Panc1 (cell line): ENCODE results near the gene MED16. TPM values are rescaled to one million over a fixed set of nuclear protein-coding genes. Genes with fewer than 3 reads are reported as not detected.

Experiments used
- ATAC-seq: fragments of 200-7000 bp; cut with Tn5 transposase; 2 replicates; pipeline ENCODE4 v1.9.1; 2020; ENCODE audit warnings: mild to moderate bottlenecking, moderate library complexity
- BruUV-seq: library from RNA; stranded (reverse); fragments of 400-500 nt; replicated peaks from 2 replicates; lab custom pipeline; 2021; lab: Mats Ljungman, UMichigan
- CTCF ChIA-PET: fragments of 300-600 bp; sonication (Branson Sonifier 250); formaldehyde crosslinking; loops from one replicate; lab custom pipeline; 2022; ENCODE audit warnings: antibody characterized with exemption; lab: Charles Lee
- POLR2A ChIA-PET: fragments of 300-600 bp; sonication (Branson Sonifier 250); formaldehyde crosslinking; loops from one replicate; lab custom pipeline; 2022; ENCODE audit warnings: antibody characterized with exemption; lab: Charles Lee
- DNase-seq: peaks from one replicate; pipeline ENCODE4 v3.0.0-alpha.2; 2010; ENCODE audit warnings: low read depth, low spot score
- H3K27ac ChIP-seq: 2 replicates; pipeline ENCODE4 v1.5.1; 2011; ENCODE audit warnings: mild to moderate bottlenecking, low read length, inconsistent platforms
- H3K27me3 ChIP-seq: fragments of 200-500 bp; sonication (Bioruptor generic); 2 replicates; pipeline ENCODE4 v1.6.0; 2014; ENCODE audit warnings: low read length, inconsistent platforms; ENCODE audit not compliant: control insufficient read depth, insufficient read depth
- H3K36me3 ChIP-seq: fragments of 200-500 bp; sonication (Bioruptor generic); 2 replicates; pipeline ENCODE4 v1.5.1; 2014; ENCODE audit warnings: inconsistent platforms, mild to moderate bottlenecking, low read length, moderate library complexity; ENCODE audit not compliant: control insufficient read depth, insufficient read depth
- H3K4me1 ChIP-seq: 2 replicates; pipeline ENCODE4 v1.5.1; 2011; ENCODE audit warnings: inconsistent platforms, mild to moderate bottlenecking, low read length, moderate library complexity; ENCODE audit not compliant: control insufficient read depth, insufficient read depth
- H3K4me3 ChIP-seq, 2 experiments: 2 replicates each; pipeline ENCODE4 v1.5.1; 2011 to 2012; ENCODE audit warnings: low read depth in 2 of 2, low read length in 2 of 2, mild to moderate bottlenecking in 2 of 2, inconsistent platforms in 1 of 2, moderate library complexity in 1 of 2
- H3K9me3 ChIP-seq: fragments of 200-500 bp; sonication (Bioruptor generic); 2 replicates; pipeline ENCODE4 v1.5.1; 2014; ENCODE audit warnings: low read depth, mild to moderate bottlenecking, inconsistent platforms, low read length, moderate library complexity; ENCODE audit not compliant: control insufficient read depth, insufficient read depth
- CTCF ChIP-seq: fragments of 450-650 bp; IDR thresholded peaks from 2 replicates; pipeline ENCODE4 v1.5.1; 2017; ENCODE audit warnings: mild to moderate bottlenecking
- POLR2AphosphoS5 ChIP-seq: IDR thresholded peaks from 2 replicates; pipeline ENCODE4 v1.6.1; 2012; ENCODE audit warnings: mild to moderate bottlenecking, low read depth, low read length, moderate library complexity
- SIN3A ChIP-seq: IDR thresholded peaks from 2 replicates; pipeline ENCODE4 v1.6.1; 2012; ENCODE audit warnings: low read depth, mild to moderate bottlenecking, low read length, moderate library complexity, borderline replicate concordance; ENCODE audit not compliant: insufficient read depth
- TCF7L2 ChIP-seq: IDR thresholded peaks from 2 replicates; pipeline ENCODE4 v1.6.1; 2011; ENCODE audit warnings: mild to moderate bottlenecking, low read depth, low read length, inconsistent platforms
- in situ Hi-C: cut with HindIII; loops from 2 replicates; pipeline ENCODE4 v1.10.0; 2016; ENCODE audit warnings: low sequenced_read_pairs, low pct_unique_long_range_greater_than_20kb
- intact Hi-C: fragments of 100-400 bp; cut with micrococcal nuclease; formaldehyde crosslinking; loops from one replicate; pipeline ENCODE4 v1.10.0; 2022; ENCODE audit not compliant: unreplicated experiment
- total RNA-seq: library from RNA; stranded (reverse); gene quantifications from one replicate; pipeline ENCODE4 v1.2.1, GENCODE V29; 2021; ENCODE audit not compliant: unreplicated experiment
- TF ChIP-seq, protein P1 (sequence below), 2 experiments: IDR thresholded peaks; 2 replicates each; pipeline ENCODE4 v1.6.1; 2011 to 2012; ENCODE audit warnings: low read depth in 2 of 2, control low read depth in 1 of 2, low read length in 1 of 2, mild to moderate bottlenecking in 1 of 2, moderate library complexity in 1 of 2; ENCODE audit not compliant: insufficient read depth in 1 of 2

The MED16 gene
- total RNA-seq, 1 experiment from 2014 or later = 39.5 TPM

- peaks cover 8% of the 10 kb centered on the region; the same call in 1 of the 2 replicates for H3K36me3 ChIP-seq
- no peaks in the 10 kb centered on the region for H3K9me3 ChIP-seq
- intact Hi-C loops = no loop called here
- CTCF ChIA-PET = interaction anchor here (0.6 kb wide), 1 partner anchor 161 kb away, joined by 4 read pairs; no protein-coding TSS in a partner anchor
- peak overlapping the region; percentile 71 to 76 for H3K4me3 ChIP-seq
- no peak for ATAC-seq
- peaks cover 4% of the 10 kb centered on the region for H3K4me1 ChIP-seq
- in situ Hi-C loops = no loop called here
- no peaks in the 10 kb centered on the region for H3K27me3 ChIP-seq
- no peak for DNase-seq
- TF ChIP-seq SIN3A = no peak
- TF ChIP-seq CTCF = no peak
- TF ChIP-seq TCF7L2 = no peak
- TF ChIP-seq POLR2AphosphoS5 = no peak
- TF ChIP-seq, protein P1, sequence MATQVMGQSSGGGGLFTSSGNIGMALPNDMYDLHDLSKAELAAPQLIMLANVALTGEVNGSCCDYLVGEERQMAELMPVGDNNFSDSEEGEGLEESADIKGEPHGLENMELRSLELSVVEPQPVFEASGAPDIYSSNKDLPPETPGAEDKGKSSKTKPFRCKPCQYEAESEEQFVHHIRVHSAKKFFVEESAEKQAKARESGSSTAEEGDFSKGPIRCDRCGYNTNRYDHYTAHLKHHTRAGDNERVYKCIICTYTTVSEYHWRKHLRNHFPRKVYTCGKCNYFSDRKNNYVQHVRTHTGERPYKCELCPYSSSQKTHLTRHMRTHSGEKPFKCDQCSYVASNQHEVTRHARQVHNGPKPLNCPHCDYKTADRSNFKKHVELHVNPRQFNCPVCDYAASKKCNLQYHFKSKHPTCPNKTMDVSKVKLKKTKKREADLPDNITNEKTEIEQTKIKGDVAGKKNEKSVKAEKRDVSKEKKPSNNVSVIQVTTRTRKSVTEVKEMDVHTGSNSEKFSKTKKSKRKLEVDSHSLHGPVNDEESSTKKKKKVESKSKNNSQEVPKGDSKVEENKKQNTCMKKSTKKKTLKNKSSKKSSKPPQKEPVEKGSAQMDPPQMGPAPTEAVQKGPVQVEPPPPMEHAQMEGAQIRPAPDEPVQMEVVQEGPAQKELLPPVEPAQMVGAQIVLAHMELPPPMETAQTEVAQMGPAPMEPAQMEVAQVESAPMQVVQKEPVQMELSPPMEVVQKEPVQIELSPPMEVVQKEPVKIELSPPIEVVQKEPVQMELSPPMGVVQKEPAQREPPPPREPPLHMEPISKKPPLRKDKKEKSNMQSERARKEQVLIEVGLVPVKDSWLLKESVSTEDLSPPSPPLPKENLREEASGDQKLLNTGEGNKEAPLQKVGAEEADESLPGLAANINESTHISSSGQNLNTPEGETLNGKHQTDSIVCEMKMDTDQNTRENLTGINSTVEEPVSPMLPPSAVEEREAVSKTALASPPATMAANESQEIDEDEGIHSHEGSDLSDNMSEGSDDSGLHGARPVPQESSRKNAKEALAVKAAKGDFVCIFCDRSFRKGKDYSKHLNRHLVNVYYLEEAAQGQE (IDR thresholded peaks at IDR 0.05; ENCODE audit: insufficient read depth in 1 of 2, low read depth in 2 of 2, low read length in 1 of 2) = no peak
- POLR2A ChIA-PET = no interaction called here
- no TSS peak for BruUV-seq
- peak overlapping the region; percentile 61 for H3K27ac ChIP-seq
Observed at GRCh38 chr19:927780-928401, 34.9 kb upstream of the MED16 start.

DNA sequence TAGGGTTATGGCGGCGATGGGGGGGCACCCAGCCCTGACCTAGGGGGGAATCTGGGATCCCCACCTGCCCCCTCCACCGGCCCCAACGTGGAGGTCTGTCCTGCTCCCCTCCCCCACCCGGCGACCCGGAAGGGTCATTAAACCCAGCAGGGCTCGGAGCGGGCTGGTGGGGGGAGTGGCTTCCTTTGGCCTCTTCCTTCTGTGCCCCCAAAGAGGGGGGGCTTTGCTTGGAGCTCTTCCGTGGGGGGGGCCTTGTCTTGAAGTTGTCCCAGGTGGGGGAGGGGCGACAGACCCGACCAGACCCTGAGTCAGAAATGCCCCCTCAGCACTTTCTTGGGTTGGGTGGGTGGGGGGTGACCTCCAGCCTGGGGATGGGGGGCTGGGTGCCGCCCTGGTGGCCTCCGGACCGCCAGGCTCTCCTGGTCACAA lies 34.4 kb upstream of the MED16 start:
- in situ Hi-C loops = no loop called here
- ATAC-seq (no peak), DNase-seq (no peak)
- no TSS peak for BruUV-seq
- intact Hi-C loops = no loop called here
- H3K27ac ChIP-seq = no peak overlapping the region; the same call in 1 of the 2 replicates
- H3K4me1 ChIP-seq = no peaks in the 10 kb centered on the region; the same call in 1 of the 2 replicates
- H3K4me3 ChIP-seq = peak overlapping the region; percentile 71 to 76
- ChIA-PET POLR2A (no interaction called here), CTCF (interaction anchor here (0.6 kb wide), 1 partner anchor 161 kb away, joined by 4 read pairs; no protein-coding TSS in a partner anchor)
- no peak for TF ChIP-seq TCF7L2
- TF ChIP-seq CTCF = no peak
- TF ChIP-seq, protein P1 (IDR thresholded peaks at IDR 0.05; ENCODE audit: insufficient read depth in 1 of 2, low read depth in 2 of 2, low read length in 1 of 2) = no peak
- TF ChIP-seq SIN3A = no peak
- no peak for TF ChIP-seq POLR2AphosphoS5
- no peaks in the 10 kb centered on the region for H3K27me3 ChIP-seq
- H3K36me3 ChIP-seq = peaks cover 8% of the 10 kb centered on the region; the same call in 1 of the 2 replicates
- no peaks in the 10 kb centered on the region for H3K9me3 ChIP-seq
